ENCODE data around the gene TSPAN18.

The TSPAN18 gene

GRCh38 chr11:44791316-44791925, 64.7 kb downstream of the TSPAN18 start:
- DNase-seq (ENCODE audit: insufficient read length, low spot score), result no peak
- FAIRE-seq, result no peak

GRCh38 chr11:44792171-44792570, 65.4 kb downstream of the TSPAN18 start:
- DNase-seq (ENCODE audit: insufficient read length, low spot score) (no peak), FAIRE-seq (no peak)

DNA sequence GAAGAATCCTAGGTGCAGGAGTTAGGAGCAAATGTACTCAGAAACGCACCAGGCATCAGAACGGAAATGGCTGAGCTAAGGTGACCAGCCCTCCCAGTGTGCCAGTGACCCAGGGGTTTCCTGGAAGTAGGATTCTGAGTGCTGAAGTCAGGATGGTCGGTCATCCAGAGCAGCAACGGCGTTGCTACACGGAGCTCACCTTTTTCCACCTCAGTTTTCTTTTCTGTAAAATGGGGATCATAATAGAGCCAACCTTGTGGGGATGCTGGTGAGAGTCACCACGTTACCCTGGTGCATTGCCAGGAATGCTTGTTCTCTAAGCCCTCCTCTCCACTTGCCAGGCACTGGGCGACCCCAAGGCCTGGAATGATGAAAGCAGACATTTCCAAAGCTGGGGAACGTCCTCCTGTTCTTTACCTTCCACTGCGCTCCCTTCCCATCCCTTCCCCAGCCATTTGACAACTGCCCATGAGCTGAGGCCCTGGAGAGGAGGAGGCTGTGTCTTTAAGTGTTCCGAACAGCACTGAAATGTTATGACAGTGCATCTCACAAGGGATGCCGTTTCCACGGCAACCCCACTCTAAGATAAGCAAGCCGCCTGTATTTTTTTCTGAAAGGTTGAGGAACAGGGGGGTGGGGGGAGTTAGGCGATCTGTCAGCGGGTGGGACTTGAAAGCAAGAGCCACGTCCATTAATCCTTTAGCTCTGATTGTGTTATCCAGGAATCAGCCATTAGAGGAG, 66.8 kb downstream of the TSPAN18 start:
- DNase-seq (ENCODE audit: insufficient read length, low spot score), result no peak
- FAIRE-seq, result no peak

- DNase-seq (ENCODE audit: insufficient read length, low spot score) (no peak), FAIRE-seq (no peak)
These were observed 69.2 kb downstream of the TSPAN18 start for GRCh38 chr11:44795803-44796535.

GRCh38 chr11:44797051-44797450, 70.3 kb downstream of the TSPAN18 start:
- DNase-seq (ENCODE audit: insufficient read length, low spot score), result no peak
- no peak for FAIRE-seq

DNA sequence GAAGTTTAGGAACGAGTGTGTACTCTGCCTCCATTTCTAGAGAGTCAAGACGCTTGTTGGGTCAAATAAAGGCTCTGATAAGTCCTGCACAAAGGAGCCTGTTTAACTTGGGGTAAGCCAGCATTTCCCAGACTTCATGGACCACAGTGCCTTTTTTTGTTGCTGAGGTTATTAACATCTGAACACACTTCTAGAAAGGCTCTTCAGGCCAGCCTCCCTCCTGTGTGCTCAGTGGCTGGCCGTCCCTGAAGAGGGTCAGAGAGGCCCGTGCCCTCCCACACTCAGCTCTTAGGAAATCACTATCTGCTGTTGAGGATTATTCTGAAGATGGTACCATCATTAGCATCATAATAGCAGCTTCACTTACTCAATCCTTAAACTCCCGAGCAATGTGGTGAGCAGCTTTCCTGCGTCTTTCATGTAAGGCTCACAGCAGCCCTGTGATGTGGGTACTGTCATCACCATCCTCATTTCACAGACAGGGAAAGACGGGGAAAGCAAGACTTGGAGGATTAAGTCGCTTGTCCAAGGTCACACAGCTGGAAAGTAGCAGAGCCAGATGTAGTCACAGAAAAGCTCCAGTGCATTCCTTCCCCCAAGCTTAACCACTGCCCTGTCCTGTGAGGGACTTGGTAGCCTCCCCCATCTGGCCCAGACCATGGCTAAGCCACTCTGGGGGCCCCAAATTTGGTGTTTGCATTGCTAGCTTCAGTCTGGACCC, 71.3 kb downstream of the TSPAN18 start:
- DNase-seq (ENCODE audit: insufficient read length, low spot score) (no peak), FAIRE-seq (no peak)

- FAIRE-seq (no peak), DNase-seq (ENCODE audit: insufficient read length, low spot score) (no peak)
These were observed 71.8 kb downstream of the TSPAN18 start for GRCh38 chr11:44798607-44798972.

DNA sequence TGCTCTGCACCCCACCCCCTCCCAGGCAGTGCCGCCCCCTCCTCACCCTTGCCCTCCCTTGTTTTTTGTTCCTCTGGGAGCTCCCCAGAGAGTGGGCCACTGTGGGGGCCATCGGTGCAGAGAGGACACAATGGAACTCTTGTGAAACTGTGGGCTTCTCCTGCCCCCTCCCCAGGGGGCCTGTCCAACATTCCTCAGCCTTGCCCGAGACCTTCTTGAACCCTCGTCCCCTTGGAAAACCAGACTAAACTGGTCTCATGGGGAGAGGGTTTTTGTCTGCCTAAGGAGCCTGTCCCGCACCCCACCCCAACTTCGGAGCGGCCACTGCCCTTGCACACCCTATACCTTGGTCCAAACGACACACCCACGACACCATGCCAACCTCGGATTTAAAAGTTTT, 72.2 kb downstream of the TSPAN18 start:
- DNase-seq (ENCODE audit: insufficient read length, low spot score) (no peak), FAIRE-seq (no peak)

DNA sequence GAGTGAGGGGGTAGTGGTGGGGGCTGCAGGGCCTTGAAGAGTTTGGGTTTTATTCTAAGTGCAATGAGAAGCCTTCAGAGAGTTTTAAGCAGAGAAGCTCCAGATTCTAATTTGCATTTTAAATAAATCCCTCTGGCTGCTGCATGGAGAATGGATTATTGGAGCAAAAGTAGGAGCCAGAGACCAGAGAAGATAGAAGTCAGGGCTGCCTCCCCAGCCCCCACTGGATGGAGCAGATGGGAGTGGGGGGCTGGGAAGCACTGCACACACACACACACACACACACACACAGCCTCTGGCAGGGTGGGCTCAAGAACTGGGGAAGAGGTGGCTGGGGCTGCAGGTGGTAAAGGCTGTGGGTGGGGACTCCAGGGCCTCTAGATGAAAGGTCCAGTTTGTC, 75.6 kb downstream of the TSPAN18 start:
- FAIRE-seq (no peak), DNase-seq (ENCODE audit: insufficient read length, low spot score) (no peak)

GRCh38 chr11:44803009-44803408, 76.2 kb downstream of the TSPAN18 start:
- DNase-seq (ENCODE audit: insufficient read length, low spot score) (no peak), FAIRE-seq (no peak)

- FAIRE-seq (no peak), DNase-seq (ENCODE audit: insufficient read length, low spot score) (no peak)
These were observed 78.0 kb downstream of the TSPAN18 start for GRCh38 chr11:44804449-44805437.

GRCh38 chr11:44805596-44805995, 78.8 kb downstream of the TSPAN18 start:
- DNase-seq (ENCODE audit: insufficient read length, low spot score) (no peak), FAIRE-seq (no peak)

DNA sequence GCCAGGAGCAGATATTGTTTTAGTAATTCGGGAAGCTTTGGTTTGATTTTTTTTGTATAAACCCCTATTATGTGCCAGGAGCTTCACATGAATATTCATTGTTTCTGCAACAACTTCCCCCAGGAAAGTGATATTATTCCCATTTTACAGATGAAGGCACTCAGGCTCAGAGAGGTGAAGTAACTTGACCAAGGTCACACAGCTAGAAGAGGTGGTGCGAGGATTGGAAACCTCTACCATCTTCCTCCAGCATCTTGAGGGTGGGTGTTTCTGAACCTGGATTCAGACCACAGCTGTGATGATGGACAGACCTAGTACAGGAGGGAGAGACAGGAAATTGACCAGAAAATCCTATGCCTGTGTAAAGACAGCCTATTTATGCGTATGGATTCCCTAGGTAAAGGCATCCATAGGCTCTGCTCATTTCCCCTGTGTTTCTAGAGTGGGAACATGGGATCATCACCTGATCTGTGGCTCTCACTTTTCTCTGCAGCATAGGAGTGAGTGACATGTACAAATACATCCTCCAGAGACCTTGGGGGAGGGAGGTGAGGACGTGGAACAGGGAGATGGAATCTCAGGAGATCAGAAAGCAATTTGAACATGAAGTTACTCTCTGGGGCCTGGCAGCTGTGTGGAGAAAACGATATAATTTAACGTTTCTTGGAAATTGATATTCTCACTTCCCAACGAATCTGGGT, 81.4 kb downstream of the TSPAN18 start:
- no peak for FAIRE-seq
- no peak for DNase-seq (ENCODE audit: insufficient read length, low spot score)

GRCh38 chr11:44809283-44809682, 82.5 kb downstream of the TSPAN18 start:
- DNase-seq (ENCODE audit: insufficient read length, low spot score) (no peak), FAIRE-seq (peak; percentile 65)

- no peak for FAIRE-seq
- DNase-seq (ENCODE audit: insufficient read length, low spot score), result no peak
These were observed 85.2 kb downstream of the TSPAN18 start for GRCh38 chr11:44811841-44812448.

DNA sequence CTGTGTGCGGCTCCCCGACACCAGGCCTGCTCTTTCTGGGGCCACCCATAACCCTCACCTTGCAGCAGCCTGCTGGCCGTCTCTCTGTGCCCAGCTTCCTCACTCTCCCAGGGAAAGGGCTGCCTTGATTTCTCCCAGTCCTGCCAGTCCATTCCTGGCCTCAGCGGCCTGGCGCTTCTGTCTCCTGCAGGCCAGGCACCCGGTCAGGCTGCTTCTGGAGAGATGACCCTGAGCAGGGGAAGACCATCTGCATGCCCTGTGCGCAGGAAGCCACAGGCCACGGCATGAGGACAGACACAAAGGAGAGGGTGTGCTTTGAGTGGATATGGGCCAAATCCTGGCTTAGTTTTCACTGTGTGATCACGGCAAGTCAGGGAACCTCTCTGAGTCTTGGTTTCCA, 86.2 kb downstream of the TSPAN18 start:
- DNase-seq (ENCODE audit: insufficient read length, low spot score), result no peak
- FAIRE-seq, result no peak

DNA sequence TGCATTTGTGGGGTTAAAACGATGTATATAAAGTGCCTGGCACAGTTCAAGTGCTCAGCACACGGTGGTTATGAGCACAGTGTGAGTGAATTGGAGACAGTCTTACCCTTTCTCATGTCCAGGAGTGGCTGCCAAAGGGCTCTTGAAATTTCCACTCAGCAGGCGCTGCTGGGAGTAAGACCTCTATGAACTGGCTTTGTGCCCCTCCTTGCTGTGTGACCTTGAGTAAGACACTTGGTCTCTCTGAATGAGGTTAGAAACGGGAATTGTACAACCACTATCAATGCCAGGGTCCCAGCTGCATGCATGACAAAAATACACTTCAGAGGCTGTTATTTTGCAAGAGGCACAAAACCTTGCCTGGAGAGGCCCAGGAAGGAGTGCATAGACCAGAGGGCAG, 86.6 kb downstream of the TSPAN18 start:
- DNase-seq (ENCODE audit: insufficient read length, low spot score), result no peak

DNA sequence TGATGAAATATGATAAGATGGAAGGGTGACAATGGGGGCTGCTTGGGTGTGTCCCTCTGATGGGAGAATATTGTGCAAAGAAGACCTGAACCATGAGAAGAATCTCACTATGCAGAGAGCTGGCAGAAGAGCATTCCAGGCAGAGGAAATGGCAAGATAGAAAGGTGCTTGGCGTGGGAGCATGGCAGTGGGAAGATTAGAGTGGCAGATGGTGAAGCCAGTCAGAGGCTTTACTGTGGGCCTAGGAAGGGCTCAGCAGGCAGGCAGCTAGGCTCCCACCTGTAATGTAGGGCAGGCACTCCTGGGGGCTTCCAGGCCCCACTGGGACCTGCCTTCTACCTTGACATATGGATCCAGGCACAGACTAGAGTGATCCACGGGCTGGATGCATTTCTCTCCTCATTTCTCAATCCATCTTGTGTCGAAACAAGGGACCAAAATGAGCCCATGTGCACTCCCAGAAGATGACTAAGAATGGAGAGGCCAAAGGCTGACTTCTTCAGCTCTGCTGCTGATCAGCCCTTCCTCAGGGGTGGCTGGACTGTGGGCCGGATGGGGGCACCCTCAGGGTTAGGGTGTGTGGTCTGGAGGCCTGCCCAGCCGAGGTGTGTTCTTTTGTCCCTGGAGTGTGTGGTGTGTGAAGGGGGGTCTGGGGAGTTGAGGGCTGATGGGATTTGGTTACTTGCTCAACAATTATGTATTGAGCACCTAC, 88.3 kb downstream of the TSPAN18 start:
- FAIRE-seq (no peak), DNase-seq (ENCODE audit: insufficient read length, low spot score) (no peak)

More for the DNA sequence above, 86.6 kb downstream of the TSPAN18 start:
- FAIRE-seq, result no peak

All from HTR-8/SVneo (cell line).